NCI-H345 treated with DMSO at 0.1 percent for 48 hours (cell line): Measurements from ENCODE around the gene ZNF322.
A peak's percentile ranks its signal among the peaks of the same experiment; 100 is the strongest.
"Not testable (repeated sequence)": the region's sequence is repeated elsewhere in the genome, so short reads cannot be mapped to it uniquely, and the experiment has no call there.

Experiments
- DNase-seq: peaks from one replicate; lab custom pipeline; 2025; ENCODE audit not compliant: unreplicated experiment; lab: John Stamatoyannopoulos, UW

The ZNF322 gene

DNA sequence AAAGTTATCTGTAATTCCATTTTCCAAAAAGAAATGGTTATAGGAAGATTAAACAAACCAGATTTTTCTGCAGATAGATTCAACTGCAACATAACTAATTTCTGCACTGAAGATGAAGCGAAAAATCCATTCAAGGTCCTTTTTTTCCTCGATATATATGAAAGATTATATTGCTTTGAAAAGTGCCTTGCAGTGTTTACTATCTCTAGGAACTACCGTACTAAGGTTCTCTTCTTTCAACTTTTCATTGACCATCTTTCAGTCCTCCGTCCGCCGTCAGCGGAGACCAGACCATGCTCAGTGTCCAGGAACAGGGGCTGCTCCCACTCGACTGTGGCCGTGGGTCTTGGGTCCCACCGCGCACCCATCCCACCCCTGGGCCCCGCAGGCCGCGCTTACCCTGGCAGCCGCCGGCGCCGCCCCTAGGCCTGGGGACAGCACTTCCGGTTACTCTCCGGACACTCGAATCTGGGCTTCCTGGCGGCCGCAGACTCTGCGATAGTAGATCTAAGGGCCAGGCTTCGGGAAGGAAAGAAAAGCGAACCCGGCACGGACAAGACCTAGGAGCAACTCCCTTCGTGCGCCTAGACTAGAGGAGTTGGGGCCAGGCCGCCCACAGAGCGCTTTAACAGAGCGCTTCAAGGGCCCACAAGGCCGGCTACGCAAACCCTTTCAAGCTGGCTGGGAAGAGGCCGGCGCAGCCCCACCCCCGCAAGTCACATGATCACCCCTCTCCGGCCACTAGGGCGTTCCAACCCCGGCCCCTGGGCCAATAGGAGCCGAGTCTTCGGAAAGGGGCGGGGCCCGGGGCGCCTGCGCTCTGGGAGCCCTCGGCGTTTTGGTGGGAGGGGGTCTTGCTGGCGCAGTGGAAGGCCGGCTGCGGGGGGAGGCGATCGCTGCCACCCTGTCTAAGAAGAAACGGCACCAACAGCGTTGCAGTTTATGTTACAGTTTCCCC, at the start of gene ZNF322:
ZNF322 (minus strand) TSS at position 705 of the 958 bp plus-strand sequence. CDS start 21,193 bp downstream, outside the sequence.
- DNase-seq: peak; percentile 89

GRCh38 chr6:26705780-26706179, 46.2 kb upstream of the ZNF322 start:
- DNase-seq: not testable (repeated sequence)

DNA sequence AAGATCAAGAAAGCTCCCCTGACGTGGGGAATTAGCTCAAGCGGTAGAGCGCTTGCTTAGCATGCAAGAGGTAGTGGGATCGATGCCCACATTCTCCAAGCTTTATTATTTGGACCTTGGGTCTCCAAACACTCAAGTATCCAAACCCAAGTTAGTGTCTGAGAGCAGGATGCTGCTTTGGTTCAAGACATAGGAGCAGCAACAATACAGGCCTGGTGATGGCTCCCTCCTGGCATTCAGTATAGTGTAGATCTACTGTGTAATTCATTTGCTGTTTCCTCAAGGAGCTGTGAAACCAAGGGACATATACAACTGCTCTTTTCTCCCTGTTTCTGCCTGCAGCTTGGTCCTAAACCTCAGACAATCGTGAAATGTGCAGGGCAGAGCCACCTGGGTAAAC, 45.8 kb upstream of the ZNF322 start:
- DNase-seq: not testable (repeated sequence)

DNA sequence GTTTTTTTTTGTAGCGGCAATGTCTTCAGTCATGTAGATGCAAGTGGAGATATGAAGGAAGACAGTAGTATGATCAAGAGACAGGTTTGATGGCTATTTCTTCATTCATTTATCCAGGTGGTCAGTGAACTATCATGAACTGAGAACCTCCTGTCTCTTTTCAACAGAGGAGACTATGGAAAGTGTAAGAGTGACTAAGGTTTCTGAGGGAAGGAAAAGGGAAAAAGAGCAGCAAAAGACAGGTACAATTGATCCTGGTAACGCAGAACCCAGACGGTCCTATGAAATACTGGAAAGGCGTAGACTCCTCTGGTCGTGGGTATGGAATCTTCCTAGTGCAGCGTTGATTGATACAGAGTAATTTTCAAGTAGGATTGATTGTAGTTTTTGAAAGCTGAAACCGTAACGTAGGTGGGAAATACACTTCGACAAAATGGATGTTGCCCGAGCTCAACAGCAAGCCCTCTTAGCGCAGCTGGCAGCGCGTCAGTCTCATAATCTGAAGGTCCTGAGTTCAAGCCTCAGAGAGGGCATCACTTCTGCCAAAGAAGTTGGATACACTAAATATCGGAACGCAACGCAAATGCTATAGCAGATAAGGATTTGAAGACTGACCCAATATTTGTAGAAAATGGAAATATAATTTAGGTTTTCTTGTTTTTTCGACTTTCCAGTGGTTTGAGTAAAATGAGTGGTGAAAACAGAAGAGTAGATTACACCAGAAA, 41.6 kb upstream of the ZNF322 start:
- DNase-seq: not testable (repeated sequence)

- DNase-seq: not testable (repeated sequence)
These were observed 38.0 kb upstream of the ZNF322 start for GRCh38 chr6:26697496-26697895.

GRCh38 chr6:26689324-26689947, 29.9 kb upstream of the ZNF322 start:
- not testable (repeated sequence) for DNase-seq

GRCh38 chr6:26682435-26683042, 23.0 kb upstream of the ZNF322 start:
- not testable (repeated sequence) for DNase-seq

GRCh38 chr6:26673287-26673686, 13.7 kb upstream of the ZNF322 start:
- not testable (repeated sequence) for DNase-seq

DNA sequence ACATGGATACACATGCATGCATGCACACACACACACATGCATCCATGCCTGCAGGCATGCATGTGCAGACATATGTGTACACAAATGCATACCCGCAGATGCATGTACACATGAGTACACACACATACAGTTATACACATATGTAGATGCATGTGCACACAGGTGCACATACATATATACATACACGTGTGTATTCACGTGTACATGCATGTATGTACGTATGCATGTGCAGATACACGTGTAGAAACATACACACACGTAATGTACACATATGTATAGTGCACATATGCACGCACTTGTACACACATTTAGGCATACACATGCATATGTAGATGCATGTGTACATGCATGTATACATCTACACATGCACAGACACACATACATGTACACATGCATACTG, 11.0 kb upstream of the ZNF322 start:
- DNase-seq: not testable (repeated sequence)

- not testable (repeated sequence) for DNase-seq
These were observed 10.5 kb upstream of the ZNF322 start for GRCh38 chr6:26670003-26670402.

- peak; percentile 51 for DNase-seq
These were observed 435 bp upstream of the ZNF322 start for GRCh38 chr6:26660000-26660361.

GRCh38 chr6:26657256-26657655, 2.3 kb downstream of the ZNF322 start:
- no peak for DNase-seq

GRCh38 chr6:26653007-26653406, 6.5 kb downstream of the ZNF322 start:
- DNase-seq: no peak

GRCh38 chr6:26651133-26651781, 8.3 kb downstream of the ZNF322 start:
- DNase-seq: no peak

DNA sequence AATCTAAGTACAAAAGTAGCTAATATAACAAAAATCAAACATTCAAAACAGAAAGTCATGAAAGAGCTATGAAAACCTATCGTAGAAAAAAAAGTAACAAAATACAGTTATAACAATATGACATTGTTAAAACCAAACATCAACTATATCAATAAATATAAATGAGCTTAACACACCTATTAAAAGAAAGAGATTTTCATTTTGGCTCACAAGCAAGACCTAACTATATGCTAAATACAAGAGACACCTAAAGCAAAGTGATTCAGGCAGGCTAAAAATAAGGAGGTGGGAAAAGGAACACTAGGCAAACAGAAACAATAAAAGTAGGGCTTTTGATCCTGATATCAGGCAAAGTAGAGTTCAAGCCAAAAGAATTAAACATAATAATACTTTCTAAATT, 13.5 kb downstream of the ZNF322 start:
- DNase-seq: no peak

DNA sequence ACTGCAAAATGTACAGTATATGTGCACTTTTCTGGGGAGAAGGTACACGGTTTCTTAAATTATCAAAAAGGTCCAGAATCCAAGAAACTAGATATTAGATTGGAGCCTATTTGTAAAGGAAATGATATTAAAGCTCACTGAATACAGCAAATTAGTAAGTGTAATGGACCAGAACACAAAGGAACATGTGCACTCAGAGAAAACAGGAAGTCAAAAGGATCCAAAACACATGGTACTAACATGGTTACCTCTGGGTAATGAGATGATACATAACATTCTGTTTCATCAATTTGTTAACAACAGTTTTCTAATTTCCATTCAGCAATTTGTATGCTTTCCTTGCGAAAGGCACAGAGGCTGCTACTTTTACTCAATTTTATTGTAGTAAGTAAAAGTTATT, 18.7 kb downstream of the ZNF322 start:
- DNase-seq: no peak

DNA sequence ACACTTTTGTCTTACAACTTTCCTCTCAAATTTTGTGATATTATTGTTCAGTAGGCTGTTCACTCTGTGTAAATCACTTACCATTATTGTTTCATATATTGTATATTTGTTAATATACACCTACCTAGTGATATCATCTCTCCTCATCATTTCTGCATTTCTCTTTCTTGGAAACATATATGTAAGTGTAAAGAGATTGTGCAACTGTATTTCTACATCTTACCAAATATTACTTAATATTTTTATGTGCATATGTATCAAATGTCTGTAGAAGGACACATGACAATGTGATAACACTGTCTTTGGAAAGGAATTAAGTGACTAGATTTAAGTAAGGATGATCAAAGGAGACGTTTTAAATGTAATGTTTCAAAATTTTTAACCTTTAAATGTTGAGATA, 30.2 kb downstream of the ZNF322 start:
- no peak for DNase-seq

DNA sequence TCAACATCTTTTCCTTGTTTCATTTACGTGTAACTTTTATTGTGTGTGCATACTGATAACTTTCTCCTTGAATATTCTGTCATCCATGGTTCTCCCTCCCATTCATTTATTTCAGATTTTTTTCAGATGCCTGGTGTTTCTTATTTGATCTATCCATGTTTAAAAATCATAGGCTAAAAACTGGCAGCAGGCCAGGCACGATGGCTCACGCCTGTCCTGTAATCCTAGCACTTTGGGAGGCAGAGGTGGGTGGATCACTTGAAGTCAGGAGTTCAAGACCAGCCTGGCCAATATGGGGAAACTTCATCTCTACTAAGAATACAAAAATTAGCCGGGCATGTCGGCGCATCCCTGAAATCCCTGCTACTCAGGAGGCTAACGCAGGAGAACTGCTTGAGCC, 31.7 kb downstream of the ZNF322 start:
- DNase-seq: no peak

DNA sequence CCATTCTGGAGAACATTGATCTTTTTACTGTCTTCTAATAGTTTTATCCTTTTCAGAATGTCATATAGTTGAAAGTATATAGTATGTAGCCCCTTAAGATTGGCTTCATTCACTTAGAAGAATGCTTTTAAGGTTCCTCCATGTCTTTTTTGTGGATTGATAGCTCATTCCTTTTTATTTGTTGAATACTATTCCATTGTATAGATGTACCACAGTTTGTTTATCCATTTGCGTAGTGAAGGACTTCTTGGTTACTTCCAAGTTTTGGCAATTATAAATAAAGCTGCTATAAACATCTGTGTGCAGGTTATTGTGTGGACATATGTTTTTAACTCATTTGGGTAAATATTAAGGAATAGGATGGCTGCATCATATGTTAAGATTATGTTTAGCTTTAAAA, 35.0 kb downstream of the ZNF322 start:
- no peak for DNase-seq

- no peak for DNase-seq
These were observed 36.1 kb downstream of the ZNF322 start for GRCh38 chr6:26623339-26623859.
